Lung (tissue), 16 donors: ENCODE results near the gene FCER1G. TPM values are rescaled to one million over a fixed set of nuclear protein-coding genes. Genes with fewer than 3 reads are reported as not detected.

ENCODE experiments used
- ATAC-seq: fragments of 200-7000 bp; cut with Tn5 transposase; one replicate; pipeline ENCODE4 v1.9.1; 2020; ENCODE audit warnings: moderate number of reproducible peaks; ENCODE audit not compliant: insufficient read depth, low FRiP score
- DNase-seq, 3 donors: peaks; one replicate each; pipeline ENCODE4 v3.0.0-alpha.2; 2013 to 2017
- H3K27ac ChIP-seq, 2 donors: one replicate each; pipeline ENCODE4 v1.5.1; 2013; ENCODE audit warnings: mild to moderate bottlenecking in 2 of 2, moderate library complexity in 2 of 2, control low read depth in 1 of 2, inconsistent platforms in 1 of 2, low read depth in 1 of 2, low read length in 1 of 2
- H3K27me3 ChIP-seq, 3 donors: one replicate each; pipeline ENCODE4 v1.5.1; 2013; ENCODE audit warnings: low read length in 2 of 3; ENCODE audit not compliant: control insufficient read depth in 3 of 3, insufficient read depth in 3 of 3
- H3K36me3 ChIP-seq, 4 donors: one replicate each; pipeline ENCODE4 v1.5.1; 2013; ENCODE audit warnings: low read length in 4 of 4, mild to moderate bottlenecking in 1 of 4, moderate library complexity in 1 of 4; ENCODE audit not compliant: control insufficient read depth in 4 of 4, insufficient read depth in 4 of 4
- H3K4me1 ChIP-seq, 5 donors: one replicate each; pipeline ENCODE4 v1.5.1; 2013; ENCODE audit warnings: low read length in 5 of 5, mild to moderate bottlenecking in 2 of 5, moderate library complexity in 1 of 5; ENCODE audit not compliant: control insufficient read depth in 5 of 5, insufficient read depth in 5 of 5
- H3K4me3 ChIP-seq: one replicate; pipeline ENCODE4 v1.5.1; 2013; ENCODE audit warnings: mild to moderate bottlenecking, control low read depth, moderate library complexity
- H3K9ac ChIP-seq, 2 donors: one replicate each; pipeline ENCODE4 v1.5.1; 2013; ENCODE audit warnings: low read length in 2 of 2, control low read depth in 1 of 2; ENCODE audit not compliant: insufficient read depth in 1 of 2
- H3K9me3 ChIP-seq, 4 donors: one replicate each; pipeline ENCODE4 v1.5.1; 2013; ENCODE audit warnings: low read length in 3 of 4, mild to moderate bottlenecking in 1 of 4, moderate library complexity in 1 of 4; ENCODE audit not compliant: control insufficient read depth in 4 of 4, insufficient read depth in 3 of 4
- CTCF ChIP-seq: IDR thresholded peaks from 2 replicates; pipeline ENCODE4 v1.5.1; 2012; ENCODE audit warnings: mild to moderate bottlenecking; ENCODE audit errors: control extremely low read depth, extremely low read depth
- WGBS, 2 donors: extraction: QIAGEN DNeasy Blood & Tissue Kit; methylation state at CpG; one replicate each; pipeline ENCODE4 v1.1.7; 2013; 5-methylcytosine and 5-hydroxymethylcytosine counted together
- long read RNA-seq, 5 donors: transcript quantifications; one replicate each; lab custom pipeline, GENCODE V29; 2026
- polyA plus RNA-seq, 2 donors: library from polyadenylated mRNA; stranded (reverse); fragments of 200-250 nt; gene quantifications; one replicate each; pipeline ENCODE4 v1.2.1, GENCODE V29; 2013
- total RNA-seq, 2 donors: library from RNA; depleted of rRNA in 1 of 2; stranded (reverse); fragments of >200 nt in 1 of 2; gene quantifications; one replicate each; pipeline ENCODE4 v1.2.1, GENCODE V29; 2014 to 2021
- donor health status: control.
- donor health status: control.
- donor health status: Bipolar disorder and iron deficiency.
- donor health status: healthy.
- donor health status: DM: yes; HTN: yes; CAD: no.

The FCER1G gene
- total RNA-seq (100 to 1,000 TPM in 1 of 2 donors, 10 to 100 TPM in 1; 41.6 to 169 TPM), polyA plus RNA-seq (1,000 to 10,000 TPM in 1 of 2 donors, 100 to 1,000 TPM in 1; 275 to 1,998 TPM)
- long read RNA-seq, donor 1, transcript FCER1G-201 (5 exons, 591 nt): major isoform, 9 of 9 reads
- long read RNA-seq, donor 1, partial matches to known transcripts: 0 of 9 reads
- long read RNA-seq, donor 1, other reads (novel, unspliced or antisense): 0 of 9 reads
- long read RNA-seq, donor 2, partial matches to known transcripts: 0 of 4 reads
- long read RNA-seq, donor 2, other reads (novel, unspliced or antisense): 0 of 4 reads
- long read RNA-seq, donor 3, transcript FCER1G-201 (5 exons, 591 nt): major isoform, 6 of 6 reads
- long read RNA-seq, donor 3, partial matches to known transcripts: 0 of 6 reads
- long read RNA-seq, donor 3, other reads (novel, unspliced or antisense): 0 of 6 reads
- long read RNA-seq, donor 4, transcript FCER1G-201 (5 exons, 591 nt): major isoform, 5 of 6 reads
- long read RNA-seq, donor 4, partial matches to known transcripts: 0 of 6 reads
- long read RNA-seq, donor 4, other reads (novel, unspliced or antisense): 0 of 6 reads
- long read RNA-seq, donor 5, transcript FCER1G-201 (5 exons, 591 nt): major isoform, 10 of 10 reads
- long read RNA-seq, donor 5, partial matches to known transcripts: 0 of 10 reads
- long read RNA-seq, donor 5, other reads (novel, unspliced or antisense): 0 of 10 reads

- peaks cover 28 to 32% (median 31%) of the 10 kb centered on the region in 4 donors for H3K36me3 ChIP-seq
- peak within 1 kb of the TSS in 1 of 2 donors; percentile 85 for H3K27ac ChIP-seq
- no peak within 1 kb of the TSS for H3K9ac ChIP-seq
- peak within 1 kb of the TSS; percentile 20 for H3K4me3 ChIP-seq
- TF ChIP-seq CTCF: no peak
- DNase-seq: peak in 1 of 3 donors; percentile 21
- H3K27me3 ChIP-seq: no peaks in the 10 kb centered on the region
- no peak for ATAC-seq
- H3K9me3 ChIP-seq: no peaks in the 10 kb centered on the region
- 24 to 69% methylated on average over 10 of the region's 10 CpGs for WGBS, 2 donors
- peaks cover 0 to 3% (median 0%) of the 10 kb centered on the region in 5 donors for H3K4me1 ChIP-seq
These were observed at the start of gene FCER1G for GRCh38 chr1:161215076-161215475. Gene FCER1G, plus strand, starts transcription at chr1:161215295. Its CDS starts 27 bp downstream, at chr1:161215322.

GRCh38 chr1:161165742-161166668 is 49.1 kb upstream of the FCER1G start, which contains the start of gene PPOX:
Gene PPOX, plus strand, starts transcription at chr1:161166426. Its CDS starts 422 bp downstream, at chr1:161166848.
- Histone ChIP-seq H3K9ac (peak within 1 kb of the TSS; percentile 83 to 91), H3K36me3 (peaks cover 0 to 25% (median 15%) of the 10 kb centered on the region in 4 donors), H3K27me3 (no peaks in the 10 kb centered on the region), H3K4me3 (peak within 1 kb of the TSS; percentile 66), H3K4me1 (peaks cover 0 to 17% (median 6%) of the 10 kb centered on the region in 5 donors), H3K9me3 (no peaks in the 10 kb centered on the region), H3K27ac (peak within 1 kb of the TSS; percentile 86 to 94)
- TF ChIP-seq CTCF: peak; percentile 14
- 1% methylated on average over 49 to 54 of the region's 54 CpGs for WGBS, 2 donors
- ATAC-seq: peak; percentile 97
- DNase-seq: peak; percentile 97 to 99 (median 98)

- no peaks in the 10 kb centered on the region for H3K27me3 ChIP-seq
- peak overlapping the region; percentile 83 to 91 for H3K9ac ChIP-seq
- H3K9me3 ChIP-seq: no peaks in the 10 kb centered on the region
- DNase-seq (peak in 2 of 3 donors; percentile 15 to 34), ATAC-seq (peak; percentile 1)
- no peak for TF ChIP-seq CTCF
- H3K4me3 ChIP-seq: peak overlapping the region; percentile 66
- H3K36me3 ChIP-seq: peaks cover 0 to 31% (median 17%) of the 10 kb centered on the region in 4 donors
- H3K27ac ChIP-seq: peak overlapping the region; percentile 86 to 94
- 9 to 10% methylated on average over 33 of the region's 33 CpGs for WGBS, 2 donors
- H3K4me1 ChIP-seq: peaks cover 0 to 15% (median 4%) of the 10 kb centered on the region in 5 donors
These were observed 48.2 kb upstream of the FCER1G start for GRCh38 chr1:161166669-161167548.
